NCI-H128 (cell line): ENCODE measurements around the gene PLAGL1.
"Not testable (repeated sequence)": the region's sequence is repeated elsewhere in the genome, so short reads cannot be mapped to it uniquely, and the experiment has no call there.

Experiments
- DNase-seq: peaks from one replicate; lab custom pipeline; 2025; ENCODE audit not compliant: unreplicated experiment; lab: John Stamatoyannopoulos, UW

PLAGL1 gene

DNA sequence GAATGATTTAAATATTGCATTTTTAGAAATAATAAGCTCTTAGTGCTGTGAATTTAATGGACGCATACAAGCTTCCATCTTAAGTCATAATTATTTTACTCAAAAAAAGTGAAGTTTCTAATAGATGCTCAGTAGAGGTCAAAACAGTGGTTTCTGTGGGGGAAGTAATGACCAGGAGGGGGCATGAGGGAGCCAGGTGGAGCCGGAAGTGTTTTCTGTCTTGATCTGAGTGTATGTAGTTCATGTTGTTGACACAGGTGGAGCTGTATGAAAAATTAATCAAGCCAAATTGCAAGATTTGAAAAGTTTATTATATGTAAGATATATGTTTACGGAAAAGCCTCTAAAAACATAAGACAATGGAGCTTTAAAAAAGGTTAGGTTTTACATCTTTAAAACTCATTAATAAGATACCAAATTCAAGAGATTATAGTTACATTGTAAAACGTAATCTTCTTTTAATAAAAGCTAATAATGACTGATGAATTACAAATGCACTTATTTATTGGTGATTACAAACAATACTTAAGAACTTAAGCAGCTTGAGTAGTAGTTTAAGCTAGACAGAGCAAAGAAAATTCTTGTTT lies 68.0 kb downstream of the PLAGL1 start:
- DNase-seq: no peak

DNA sequence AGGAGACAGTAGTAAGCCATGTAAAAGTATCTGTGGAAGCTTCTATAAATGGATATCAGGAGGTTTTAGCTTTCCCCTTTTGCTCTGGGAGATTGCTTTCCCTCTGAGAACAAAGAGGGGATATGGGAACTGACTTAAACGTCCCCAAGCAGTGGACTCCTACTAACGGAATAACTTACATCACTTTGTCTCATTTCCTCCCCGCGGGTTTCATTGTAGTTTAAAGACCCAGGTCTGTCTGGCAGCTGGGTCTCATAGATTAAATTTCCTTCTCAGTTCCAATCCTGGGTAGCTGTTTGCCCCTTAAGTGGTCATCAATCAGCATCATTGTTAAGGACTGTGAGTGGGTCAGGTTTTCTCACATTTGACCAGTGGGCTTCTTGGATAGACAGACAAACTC lies 68.7 kb downstream of the PLAGL1 start:
- DNase-seq: no peak

DNA sequence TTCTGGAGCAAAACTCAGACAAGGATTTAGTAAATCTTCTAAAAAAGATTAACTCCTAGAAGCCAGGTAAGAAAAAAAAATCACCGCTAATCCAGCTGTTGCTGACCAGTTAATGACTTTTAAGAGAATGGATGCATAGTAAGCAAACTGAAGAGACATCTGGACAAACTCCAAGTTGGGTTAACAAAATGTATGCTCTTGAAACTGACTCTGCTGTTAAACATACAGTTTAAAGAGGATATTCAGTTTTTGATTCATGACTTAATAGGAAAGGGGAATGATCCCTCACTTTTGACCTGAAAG lies 70.4 kb downstream of the PLAGL1 start:
- DNase-seq: no peak

DNA sequence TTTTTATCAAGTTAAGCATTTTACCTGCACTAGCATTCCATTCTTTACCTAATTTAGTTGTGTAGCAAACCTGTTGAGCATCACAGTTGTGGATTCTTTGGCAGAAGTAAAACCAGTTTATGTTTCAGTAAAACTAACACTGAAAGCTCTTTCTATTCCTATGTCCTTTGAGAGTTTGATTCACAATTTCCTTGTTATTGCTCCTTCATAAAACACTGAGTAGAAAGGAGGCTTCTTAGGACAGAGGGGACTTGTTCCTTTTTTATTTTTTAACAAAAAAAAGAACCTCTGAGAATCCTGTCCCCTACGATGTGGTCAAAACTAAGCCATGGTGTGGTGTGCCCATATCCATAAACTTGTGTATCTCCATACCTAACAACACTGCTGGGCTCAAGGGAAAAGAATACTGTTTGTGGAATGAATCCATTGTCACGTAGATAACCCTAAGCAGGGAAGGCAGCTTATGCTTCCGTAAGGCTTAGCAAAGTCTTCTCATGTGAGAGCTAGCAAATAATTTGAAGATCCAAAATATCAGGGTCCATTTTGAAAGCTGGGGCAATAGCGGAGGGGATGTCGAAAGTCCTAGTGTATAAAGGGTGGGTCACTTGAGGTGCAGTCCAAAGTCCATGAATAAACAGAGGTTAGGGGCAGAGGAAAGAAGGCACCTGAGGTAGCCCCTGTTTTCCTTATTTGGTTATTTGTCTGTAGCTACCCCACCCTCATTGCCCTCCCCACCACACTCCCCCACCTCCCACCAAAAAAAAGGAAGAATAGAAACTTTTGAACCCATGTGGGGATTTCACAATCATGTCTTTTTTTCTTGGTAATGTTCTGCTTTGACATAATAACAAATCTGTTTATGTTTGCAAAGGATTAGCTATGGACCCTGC lies 71.0 kb downstream of the PLAGL1 start:
- DNase-seq: no peak

DNA sequence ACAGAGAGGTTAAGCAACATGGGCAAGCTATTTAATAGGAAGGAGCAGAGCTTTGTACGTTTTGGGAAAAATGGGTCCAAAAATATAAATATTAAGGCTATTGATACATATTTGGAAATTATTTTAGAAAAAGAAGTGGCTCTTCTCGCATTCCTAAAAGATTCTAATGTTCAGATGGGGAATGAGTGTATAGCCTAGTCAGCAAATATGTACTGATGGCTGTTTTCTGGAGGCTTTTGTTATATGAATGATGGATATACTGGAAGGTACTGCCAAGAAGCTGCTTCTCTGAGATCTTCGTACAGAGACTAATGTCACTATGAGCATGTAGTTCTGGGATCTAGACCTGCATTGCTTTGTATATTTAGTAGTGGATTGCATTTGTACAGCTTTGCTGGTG lies 71.7 kb downstream of the PLAGL1 start:
- no peak for DNase-seq

DNA sequence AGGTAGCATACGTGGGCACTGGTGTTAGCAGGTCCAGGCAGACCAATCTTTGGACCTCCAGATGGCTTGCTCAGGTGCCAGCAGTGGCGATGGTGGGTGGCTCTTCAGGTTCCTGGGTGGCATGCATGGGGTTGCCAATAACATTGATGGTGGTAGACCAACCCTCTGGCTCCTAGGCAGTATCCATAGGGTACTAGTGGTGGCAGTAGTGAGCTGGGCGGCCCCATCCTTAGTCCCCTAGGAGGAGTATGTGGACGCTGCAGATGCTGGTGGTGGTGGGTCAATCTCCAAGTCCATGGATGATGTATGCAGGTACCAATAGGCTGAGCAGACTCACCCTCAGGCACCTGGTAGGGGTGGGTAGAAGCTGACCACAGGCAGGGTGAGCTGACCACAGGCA lies 73.2 kb downstream of the PLAGL1 start:
- DNase-seq: no peak

DNA sequence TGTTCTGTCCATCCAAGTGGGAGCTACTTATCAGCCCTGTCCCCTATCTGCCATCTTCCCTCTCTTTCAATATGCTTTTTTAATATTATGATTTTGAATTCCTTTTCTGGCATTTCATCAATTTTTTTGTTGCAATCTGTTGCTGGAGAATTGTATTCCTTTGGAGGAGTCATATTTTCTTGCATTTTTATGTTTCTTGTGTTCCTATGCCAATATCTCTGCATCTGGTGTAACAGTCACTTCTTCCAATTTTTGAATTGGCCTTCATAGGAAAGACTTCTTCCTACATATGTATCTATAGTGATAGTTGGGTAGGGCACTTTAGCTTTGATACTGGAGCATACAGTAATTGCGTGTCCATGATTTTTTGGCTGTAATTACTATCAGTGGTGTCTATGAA lies 73.7 kb downstream of the PLAGL1 start:
- DNase-seq: no peak

DNA sequence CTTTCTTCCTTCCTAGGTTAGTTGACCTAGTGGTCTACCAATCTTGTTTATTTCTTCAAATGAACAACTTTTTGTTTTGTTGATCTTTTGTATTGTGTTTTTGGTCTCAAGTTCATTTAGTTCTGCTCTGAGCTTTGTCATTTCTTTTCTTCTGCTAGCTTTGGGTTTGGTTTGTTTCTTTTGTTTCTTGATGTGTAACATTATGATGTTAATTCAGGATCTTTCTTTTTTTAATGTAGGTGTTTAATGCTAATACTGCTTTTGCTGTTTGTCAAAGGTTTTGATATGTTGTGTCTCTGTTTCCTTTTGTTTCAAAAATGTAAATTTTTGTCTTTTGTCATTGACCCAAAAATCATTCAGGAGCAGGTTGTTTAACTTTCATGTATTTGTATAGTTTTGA lies 78.1 kb downstream of the PLAGL1 start:
- DNase-seq: no peak

DNA sequence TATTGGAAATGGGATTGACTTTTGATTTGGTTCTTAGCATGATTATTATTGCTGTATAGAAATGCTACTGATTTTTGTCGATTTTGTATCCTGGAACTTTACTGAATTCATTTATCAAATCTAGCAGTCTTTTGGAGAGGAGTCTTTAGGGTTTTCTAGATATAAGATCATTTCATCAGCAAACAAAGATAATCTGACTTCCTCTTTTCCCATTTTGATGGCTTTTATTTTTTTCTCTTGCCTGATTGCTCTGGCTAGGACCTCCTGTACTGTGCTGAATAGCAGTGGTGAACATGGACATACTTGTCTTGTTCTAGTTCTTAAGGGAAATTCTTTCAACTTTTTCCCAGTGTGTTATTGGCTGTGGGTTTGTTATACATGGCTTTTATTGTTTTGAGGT lies 79.2 kb downstream of the PLAGL1 start:
- DNase-seq: no peak

DNA sequence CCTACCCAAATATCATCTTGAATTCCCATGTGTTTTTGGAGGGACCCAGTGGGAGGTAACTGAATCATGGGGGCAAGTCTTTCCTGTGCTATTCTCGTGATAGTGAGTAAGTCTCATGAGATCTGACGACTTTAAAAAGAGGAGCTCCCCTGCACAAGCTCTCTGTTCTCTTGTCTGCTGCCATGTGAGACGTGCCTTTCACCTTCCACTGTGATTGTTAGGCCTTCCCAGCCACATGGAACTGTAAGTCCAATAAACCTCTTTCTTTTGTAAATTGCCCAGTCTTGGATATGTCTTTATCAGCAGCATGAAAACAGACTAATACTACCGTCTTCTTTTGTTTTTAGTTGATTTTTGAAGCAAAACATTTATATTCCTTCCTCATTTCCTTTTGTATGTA lies 91.0 kb downstream of the PLAGL1 start:
- not testable (repeated sequence) for DNase-seq

DNA sequence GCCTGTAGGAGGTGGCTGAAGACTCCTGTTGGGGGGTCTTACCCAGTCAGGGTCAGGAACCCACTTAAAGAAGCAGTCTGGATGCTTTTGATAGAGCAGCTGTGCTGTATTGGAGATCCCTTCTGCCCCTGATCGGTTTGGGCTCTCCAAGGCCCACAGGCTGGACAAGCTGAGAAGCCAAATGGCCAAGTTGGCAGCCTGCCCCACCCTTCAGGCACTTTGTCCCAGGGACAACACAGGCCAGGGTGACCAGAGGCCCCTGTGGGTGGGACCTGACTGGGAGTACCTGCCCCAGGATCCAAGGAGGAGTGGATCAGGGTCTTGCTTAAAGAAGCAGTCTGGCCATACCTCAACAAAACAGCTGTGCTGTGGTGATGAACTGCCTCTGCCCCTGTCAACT lies 95.4 kb downstream of the PLAGL1 start:
- DNase-seq: no peak

DNA sequence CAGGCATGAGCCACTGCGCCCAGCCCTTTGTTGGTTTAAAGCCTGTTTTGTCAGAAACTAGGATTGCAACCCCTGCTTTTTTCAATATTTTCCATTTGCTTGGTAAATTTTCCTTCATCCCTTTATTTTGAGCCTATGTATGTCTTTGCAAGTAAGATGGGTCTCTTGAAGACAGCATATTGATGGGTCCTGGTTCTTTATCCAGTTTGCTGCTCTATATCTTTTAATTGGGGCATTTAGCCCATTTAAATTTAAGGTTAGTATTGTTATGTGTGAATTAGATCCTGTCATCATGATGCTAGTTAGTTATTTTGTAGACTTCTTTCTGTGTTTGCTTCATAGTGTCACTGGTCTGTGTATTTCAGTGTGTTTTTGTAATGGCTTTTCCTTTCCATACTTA lies 97.0 kb downstream of the PLAGL1 start:
- no peak for DNase-seq

DNA sequence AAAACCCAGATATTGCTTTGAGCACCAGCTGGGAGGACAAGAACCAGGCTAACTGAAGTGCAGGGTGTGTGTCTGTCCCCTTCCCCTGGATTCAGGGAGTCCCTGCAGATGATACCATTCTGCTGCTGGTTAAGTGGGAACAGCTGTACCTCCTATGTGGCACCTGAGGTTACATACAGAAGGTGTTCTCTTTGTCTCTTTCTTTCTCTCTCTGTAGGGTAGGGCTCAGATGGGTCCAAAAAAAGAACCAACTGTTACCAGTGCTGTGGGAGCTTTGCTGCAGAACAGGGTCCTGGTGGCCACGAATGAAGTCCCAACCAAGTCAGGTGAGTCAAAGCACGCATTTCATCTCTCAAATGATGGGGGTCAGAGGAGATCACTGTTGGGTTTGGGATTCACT lies 105.2 kb downstream of the PLAGL1 start:
- DNase-seq: no peak

DNA sequence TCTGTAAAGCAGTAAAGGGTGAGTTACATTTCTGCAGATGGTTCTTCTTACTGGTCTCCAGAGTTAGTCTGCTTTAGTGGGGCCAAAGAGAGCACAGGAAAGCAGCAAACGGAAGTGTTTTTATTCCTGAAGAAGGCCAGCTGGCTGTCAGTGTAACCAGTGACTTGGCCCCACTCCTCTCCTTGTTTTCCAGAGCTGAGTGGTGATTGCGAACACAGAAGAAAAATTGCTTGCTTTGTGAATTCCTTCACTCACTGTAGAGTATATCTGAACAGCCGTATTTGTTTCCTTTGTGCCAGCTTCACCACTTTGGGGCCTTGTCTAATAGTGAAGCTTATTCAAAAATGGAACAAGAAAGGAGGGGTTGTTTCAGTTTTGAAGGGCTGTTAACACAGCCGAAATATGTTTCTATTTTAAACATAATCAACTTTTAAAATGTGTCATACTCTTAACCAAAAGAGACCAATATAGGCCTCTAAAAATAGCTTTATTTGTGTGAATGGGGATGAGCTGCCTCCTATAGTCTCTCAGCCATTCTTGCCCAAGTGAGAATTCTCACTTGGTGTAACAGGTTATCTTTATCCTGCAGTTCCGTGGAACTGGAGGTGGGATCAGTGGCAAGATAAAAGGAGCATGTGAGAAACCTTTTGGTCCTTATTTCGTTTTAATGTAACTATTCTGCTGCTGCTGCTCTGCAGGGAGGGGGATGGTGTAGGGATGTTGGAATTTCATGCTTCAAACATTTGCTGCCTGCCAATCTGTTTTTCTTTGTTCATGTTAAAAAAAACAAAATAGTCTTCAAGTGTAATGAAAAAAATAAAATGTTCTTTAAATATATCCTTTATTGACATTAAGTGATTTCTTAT lies 105.9 kb downstream of the PLAGL1 start:
- DNase-seq: no peak

DNA sequence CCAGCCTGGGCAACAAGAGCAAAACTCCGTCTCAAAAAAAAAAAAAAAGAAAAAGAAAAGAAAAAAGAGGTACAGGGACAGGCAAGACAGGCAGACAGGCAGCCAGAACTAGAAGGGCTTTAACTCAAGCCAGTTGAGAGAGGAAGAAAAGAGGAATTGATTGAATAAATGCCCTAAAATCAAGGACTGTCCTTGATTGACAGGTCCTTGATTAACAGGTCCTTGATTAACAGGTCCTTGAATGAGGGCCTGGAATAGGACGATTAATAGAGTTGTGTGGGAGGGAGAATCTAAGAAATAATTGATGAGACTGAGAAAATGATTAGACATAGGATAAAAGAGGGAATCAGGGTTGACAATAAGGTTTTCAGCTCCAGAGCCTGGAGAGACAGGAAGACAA lies 107.7 kb downstream of the PLAGL1 start:
- no peak for DNase-seq

DNA sequence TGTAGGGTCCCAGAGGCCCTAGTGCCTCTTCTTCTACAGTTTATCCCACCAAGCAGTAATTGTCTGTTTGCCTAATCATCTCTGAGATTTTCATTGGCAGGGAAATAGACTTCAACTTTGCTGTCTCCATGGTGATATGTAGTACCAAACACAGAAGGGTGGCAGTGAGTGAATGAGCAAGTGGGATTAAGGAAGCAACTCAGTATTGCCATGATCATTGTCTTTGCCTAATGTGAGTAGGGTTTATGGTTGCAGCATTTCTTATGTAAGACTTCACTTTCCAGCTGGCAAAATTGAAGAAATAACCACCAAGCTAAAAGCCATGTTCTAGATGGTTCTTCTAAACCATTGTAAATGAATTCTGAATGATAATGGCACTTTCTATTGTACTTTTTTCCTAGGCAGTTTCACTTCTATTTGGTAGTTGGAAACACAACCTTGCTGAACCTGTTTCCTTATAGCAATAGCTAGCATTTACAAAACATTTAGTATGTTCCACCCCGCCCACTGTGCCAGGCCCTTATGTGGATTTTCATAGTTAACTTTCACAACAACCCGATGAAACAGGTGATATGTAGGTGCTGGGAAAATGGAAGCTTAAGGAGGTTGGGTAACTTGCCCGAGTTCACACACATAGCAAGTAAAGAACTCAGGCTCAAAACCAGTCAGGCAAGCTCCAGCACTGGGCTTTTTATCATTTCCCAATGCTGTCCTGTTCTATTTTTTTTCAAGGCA lies 111.8 kb downstream of the PLAGL1 start:
- DNase-seq: no peak

DNA sequence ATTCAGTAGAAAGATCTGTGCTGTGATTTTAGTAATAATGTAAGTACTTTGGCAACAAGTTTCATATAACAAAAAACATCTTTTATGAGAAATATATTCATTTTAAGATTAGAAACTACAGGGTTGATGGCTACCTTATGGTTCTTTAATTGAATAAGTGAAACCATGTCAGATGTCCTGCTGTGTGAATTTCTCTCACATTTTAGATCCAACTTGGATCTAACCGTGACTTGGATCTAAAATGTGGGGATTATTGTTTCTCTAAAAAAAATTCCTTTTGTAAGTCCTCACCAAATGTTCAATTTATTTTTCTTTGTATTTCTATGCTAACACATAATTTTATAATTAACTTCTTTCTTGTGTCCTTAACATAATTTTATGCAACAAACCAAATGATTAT lies 113.4 kb downstream of the PLAGL1 start:
- DNase-seq: no peak
